ENCODE measurements around the gene RALY. TPM values are rescaled to one million over a fixed set of nuclear protein-coding genes. Genes with fewer than 3 reads are reported as not detected.
"Not testable (repeated sequence)": the region's sequence is repeated elsewhere in the genome, so short reads cannot be mapped to it uniquely, and the experiment has no call there.

The RALY gene
- polyA plus RNA-seq, 2 of the 4 experiments (the other 2 are of a cell fraction), result 63.4 to 102 TPM

- peak; percentile 60 to 77 for DNase-seq (ENCODE audit: low read depth in 1 of 2, low spot score in 1 of 2)
- peak; percentile 98 for ATAC-seq
- CTCF ChIA-PET, result interaction anchor here (0.6 to 4.4 kb wide), 30 partner anchors 9 to 924 kb away, joined by 3 to 35 read pairs (median 4); no protein-coding TSS in a partner anchor
- POLR2A ChIA-PET, result interaction anchor here (1.3 kb wide), 1 partner anchor 17 kb away, joined by 4 read pairs; the partner anchor contains the start of gene EIF2S2
- no peak for FAIRE-seq
- peaks cover 3% of the 10 kb centered on the region; the same call in 2 of the 3 replicates for H3K4me1 ChIP-seq
- WGBS (ENCODE audit: missing lambda C conversion rate), result under 1% methylated on average over 10 of the region's 10 CpGs
- H3K4me2 ChIP-seq, result peak overlapping the region; percentile 77
- peak; percentile 61 for TF ChIP-seq SMC3 (IDR thresholded peaks at IDR 0.05)
- no peak for TF ChIP-seq SREBF2 (IDR thresholded peaks at IDR 0.05)
- no peak for TF ChIP-seq TFCP2L1 (CRISPR knock-in tag; IDR thresholded peaks at IDR 0.05)
- TF ChIP-seq CTCF (IDR thresholded peaks at IDR 0.05), result peak; percentile 92
- peak; percentile 92 to 93 for TF ChIP-seq RAD21 (conservative IDR thresholded peaks at IDR 0.05 in 1 of 2, IDR thresholded peaks at IDR 0.05 in 1 of 2)
- no peak for TF ChIP-seq CBX8 (IDR thresholded peaks at IDR 0.05)
- H3K4me3 ChIP-seq, result peak overlapping the region; percentile 14; the same call in 2 of the 3 replicates
- H3K9me3 ChIP-seq, result no peaks in the 10 kb centered on the region
- no peak overlapping the region for H3K27ac ChIP-seq
Measured at GRCh38 chr20:34129518-34130162, 135.9 kb downstream of the RALY start.

GRCh38 chr20:34131491-34131890 is 137.8 kb downstream of the RALY start:
- FAIRE-seq, result no peak
- Histone ChIP-seq H3K27ac (no peak overlapping the region), H3K9me3 (no peaks in the 10 kb centered on the region), H3K4me2 (no peak overlapping the region), H3K4me3 (no peak overlapping the region), H3K4me1 (no peaks in the 10 kb centered on the region)
- ChIA-PET POLR2A (no interaction called here), CTCF (interaction anchor here (1.0 to 4.4 kb wide), 5 partner anchors 8 to 1341 kb away, joined by 3 to 22 read pairs (median 3); no protein-coding TSS in a partner anchor)
- WGBS (ENCODE audit: missing lambda C conversion rate), result 52% methylated on average over 4 of the region's 4 CpGs
- ATAC-seq, result no peak
- TF ChIP-seq RCOR1 (IDR thresholded peaks at IDR 0.05; ENCODE audit: low read depth, low read length), result no peak
- no peak for TF ChIP-seq CEBPB (IDR thresholded peaks at IDR 0.05)
- DNase-seq (ENCODE audit: low read depth in 1 of 2, low spot score in 1 of 2), result no peak

- ATAC-seq; DNase-seq (ENCODE audit: low read depth in 1 of 2, low spot score in 1 of 2); H3K4me2 ChIP-seq; H3K4me3 ChIP-seq; H3K9me3 ChIP-seq; POLR2A ChIA-PET; FAIRE-seq; H3K4me1 ChIP-seq; H3K27ac ChIP-seq: not testable (repeated sequence)
- WGBS (ENCODE audit: missing lambda C conversion rate), result no CpG with 5 or more reads among the region's 26 CpGs
- CTCF ChIA-PET, result interaction anchor here (4.4 kb wide), 1 partner anchor 270 kb away, joined by 22 read pairs; no protein-coding TSS in a partner anchor
Measured at GRCh38 chr20:34132491-34132890, 138.8 kb downstream of the RALY start.

- ATAC-seq; H3K4me2 ChIP-seq; CTCF ChIA-PET; FAIRE-seq; POLR2A ChIA-PET; H3K4me3 ChIP-seq; DNase-seq (ENCODE audit: low read depth in 1 of 2, low spot score in 1 of 2); H3K9me3 ChIP-seq; H3K4me1 ChIP-seq; H3K27ac ChIP-seq: not testable (repeated sequence)
- WGBS (ENCODE audit: missing lambda C conversion rate), result 86% methylated on average over 6 of the region's 21 CpGs
Measured at GRCh38 chr20:34132943-34133342, 139.2 kb downstream of the RALY start.

GRCh38 chr20:34133365-34133860 is 139.7 kb downstream of the RALY start:
- H3K4me2 ChIP-seq; ATAC-seq; H3K27ac ChIP-seq; H3K9me3 ChIP-seq; DNase-seq (ENCODE audit: low read depth in 1 of 2, low spot score in 1 of 2); POLR2A ChIA-PET; H3K4me1 ChIP-seq; H3K4me3 ChIP-seq; FAIRE-seq: not testable (repeated sequence)
- WGBS (ENCODE audit: missing lambda C conversion rate), result 38% methylated on average over 2 of the region's 4 CpGs
- CTCF ChIA-PET, result interaction anchor here (0.7 kb wide), 1 partner anchor 755 kb away, joined by 4 read pairs; no protein-coding TSS in a partner anchor

Small RNA genes within 50 kb of the gene (small RNA-seq; reads per million reads assigned to genes)
- gene MIR4755, result 0 to 2.1 (median 0) reads per million in 6 experiments

Other genes starting within 250 kb of the RALY start
- gene CHMP4B, start 182.6 kb upstream of the RALY start, polyA plus RNA-seq (2011; rRNA removed), result 75.8 and 81.3 TPM in 2 replicates
- gene CHMP4B, start 182.6 kb upstream of the RALY start, polyA plus RNA-seq (2017; fragmentation: RNase III; extraction: RNeasy Plus Mini Kit Qiagen cat#74134 plus additional on column Dnase treatment), result 104 to 108 TPM (median 107 TPM) in 3 replicates
- 166 and 227 TPM in 2 replicates for gene EIF2S2, start 118.3 kb downstream of the RALY start, polyA plus RNA-seq (2011; rRNA removed)
- gene EIF2S2, start 118.3 kb downstream of the RALY start, polyA plus RNA-seq (2017; fragmentation: RNase III; extraction: RNeasy Plus Mini Kit Qiagen cat#74134 plus additional on column Dnase treatment), result 149 to 174 TPM (median 150 TPM) in 3 replicates
- not detected in 2 replicates for gene ASIP, start 247.5 kb downstream of the RALY start, polyA plus RNA-seq (2011; rRNA removed)
- gene ASIP, start 247.5 kb downstream of the RALY start, polyA plus RNA-seq (2017; fragmentation: RNase III; extraction: RNeasy Plus Mini Kit Qiagen cat#74134 plus additional on column Dnase treatment), result not detected in 3 replicates